HepG2 (cell line): ENCODE measurements around the gene HNRNPA1. TPM values are rescaled to one million over a fixed set of nuclear protein-coding genes. Genes with fewer than 3 reads are reported as not detected.
A peak's percentile ranks its signal among the peaks of the same experiment; 100 is the strongest.

Experiments
- BHLHE40 ChIP-seq: IDR thresholded peaks from 2 replicates; pipeline ENCODE4 v1.6.1; 2011; ENCODE audit warnings: low read length, improper control_type of control experiment
- DNMT3B ChIP-seq: conservative IDR thresholded peaks from 2 replicates; pipeline ENCODE4 v1.6.1; 2016; ENCODE audit warnings: missing biosample characterization, control low read depth
- GATA4 ChIP-seq: sonication (generic); IDR thresholded peaks from 2 replicates; pipeline ENCODE4 v1.6.1; 2016; ENCODE audit warnings: antibody characterized with exemption, low read depth, borderline replicate concordance
- NR2F1 ChIP-seq, 2 experiments: fragments of 450-650 bp in 1 of 2; formaldehyde crosslinking in 1 of 2; IDR thresholded peaks; 2 replicates each; pipeline versions ENCODE4 v1.5.0 to v1.6.1; 2016 to 2020; ENCODE audit warnings: mild to moderate bottlenecking in 1 of 2, missing compliant biosample characterization in 1 of 2, missing genetic modification reagents in 1 of 2, moderate library complexity in 1 of 2
- POLR2AphosphoS5 ChIP-seq: IDR thresholded peaks from 2 replicates; pipeline ENCODE4 v1.6.1; 2012; ENCODE audit warnings: low read depth, low read length
- RBFOX2 ChIP-seq: fragments of 200-400 bp; formaldehyde crosslinking; IDR thresholded peaks from 2 replicates; pipeline ENCODE4 v1.6.1; 2017; ENCODE audit warnings: low read depth, mild to moderate bottlenecking, low read length
- RXRB ChIP-seq: IDR thresholded peaks from 2 replicates; pipeline ENCODE4 v1.6.1; 2016; ENCODE audit warnings: borderline replicate concordance, missing genetic modification reagents, missing compliant biosample characterization
- SP1 ChIP-seq, 2 experiments: fragments of 450-650 bp in 1 of 2; sonication (generic) in 1 of 2; formaldehyde crosslinking in 1 of 2; IDR thresholded peaks; 2 replicates each; pipeline versions ENCODE4 v1.4.0 to v1.6.1; 2016 to 2020; ENCODE audit warnings: missing genetic modification reagents in 1 of 2
- TOPORS ChIP-seq: sonication (generic); formaldehyde crosslinking; IDR thresholded peaks from 2 replicates; pipeline ENCODE4 v1.8.0; 2023; ENCODE audit warnings: mild to moderate bottlenecking, missing genetic modification reagents
- ZNF101 ChIP-seq: sonication (generic); formaldehyde crosslinking; IDR thresholded peaks from 2 replicates; pipeline ENCODE4 v1.4.0; 2020; ENCODE audit warnings: mild to moderate bottlenecking, low read depth, missing genetic modification reagents, borderline replicate concordance
- ZNF121 ChIP-seq: sonication (generic); formaldehyde crosslinking; IDR thresholded peaks from 2 replicates; pipeline ENCODE4 v1.5.0; 2020; ENCODE audit warnings: mild to moderate bottlenecking, missing genetic modification reagents
- ZNF225 ChIP-seq: sonication (generic); formaldehyde crosslinking; IDR thresholded peaks from 2 replicates; pipeline ENCODE4 v1.4.0; 2020; ENCODE audit warnings: mild to moderate bottlenecking, missing genetic modification reagents
- ZNF251 ChIP-seq: sonication (generic); formaldehyde crosslinking; IDR thresholded peaks from 2 replicates; pipeline ENCODE4 v1.9.0; 2021; ENCODE audit warnings: mild to moderate bottlenecking, missing genetic modification reagents
- ZNF296 ChIP-seq: sonication (generic); formaldehyde crosslinking; conservative IDR thresholded peaks from 2 replicates; pipeline ENCODE4 v1.5.0; 2020; ENCODE audit warnings: mild to moderate bottlenecking, missing genetic modification reagents
- ZNF331 ChIP-seq: sonication (generic); formaldehyde crosslinking; IDR thresholded peaks from 2 replicates; pipeline ENCODE4 v1.4.0; 2020; ENCODE audit warnings: missing genetic modification reagents
- ZNF484 ChIP-seq: sonication (generic); formaldehyde crosslinking; IDR thresholded peaks from 2 replicates; pipeline ENCODE4 v1.5.1; 2020; ENCODE audit warnings: mild to moderate bottlenecking, low read depth, missing genetic modification reagents, borderline replicate concordance
- ZNF496 ChIP-seq: sonication (generic); formaldehyde crosslinking; IDR thresholded peaks from 2 replicates; pipeline ENCODE4 v1.8.1; 2023; ENCODE audit warnings: mild to moderate bottlenecking, moderate library complexity, missing genetic modification reagents; ENCODE audit not compliant: insufficient replicate concordance
- ZNF652 ChIP-seq: IDR thresholded peaks from 2 replicates; pipeline ENCODE4 v1.6.1; 2016; ENCODE audit warnings: low read depth, borderline replicate concordance
- ZNF7 ChIP-seq: IDR thresholded peaks from 2 replicates; pipeline ENCODE4 v1.6.1; 2016; ENCODE audit warnings: missing biosample characterization, missing genetic modification reagents
- polyA plus RNA-seq, 8 experiments: library from polyadenylated mRNA; depleted of rRNA in 3 of 8; stranded (reverse) in 7 of 8; unstranded in 1 of 8; fragments of >200 nt; fragmentation: Illumina TruSeq in 4 of 8; extraction: Trizol in 4 of 8; gene quantifications; 2 replicates each; pipeline versions ENCODE4 v1.2.1 to v1.2.3, GENCODE V29; 2011 to 2016; ENCODE audit warnings: low read depth in 4 of 8, missing spikeins in 1 of 8, mixed read lengths in 1 of 8; ENCODE audit not compliant: insufficient read depth in 1 of 8
- total RNA-seq, 5 experiments: library from RNA; depleted of rRNA; stranded (reverse); fragments of >200 nt; fragmentation: Illumina TruSeq; extraction: Trizol; gene quantifications; 2 replicates each; pipeline ENCODE4 v1.2.3, GENCODE V29; 2016; ENCODE audit warnings: low read depth in 1 of 5
- TF ChIP-seq, protein P1 (sequence below): sonication (generic); formaldehyde crosslinking; IDR thresholded peaks from 2 replicates; pipeline ENCODE4 v1.4.0; 2020; ENCODE audit warnings: missing genetic modification reagents
- TF ChIP-seq, protein P2 (sequence below): sonication (generic); formaldehyde crosslinking; IDR thresholded peaks from 2 replicates; pipeline ENCODE4 v1.5.0; 2020; ENCODE audit warnings: mild to moderate bottlenecking, missing genetic modification reagents
- TF ChIP-seq, protein P3 (sequence below): sonication (generic); formaldehyde crosslinking; IDR thresholded peaks from 2 replicates; pipeline ENCODE4 v1.4.0; 2020; ENCODE audit warnings: missing genetic modification reagents, mild to moderate bottlenecking, borderline replicate concordance
- TF ChIP-seq, protein P4 (sequence below): sonication (generic); formaldehyde crosslinking; IDR thresholded peaks from 2 replicates; pipeline ENCODE4 v1.8.1; 2023; ENCODE audit warnings: mild to moderate bottlenecking, inconsistent platforms, moderate library complexity, missing genetic modification reagents, borderline replicate concordance

Gene HNRNPA1
- total and polyA plus RNA-seq, 2 of the 13 experiments (the other 11 are each of a cell fraction or from before 2014, with no cell fraction given): 535 to 1,820 TPM

DNA sequence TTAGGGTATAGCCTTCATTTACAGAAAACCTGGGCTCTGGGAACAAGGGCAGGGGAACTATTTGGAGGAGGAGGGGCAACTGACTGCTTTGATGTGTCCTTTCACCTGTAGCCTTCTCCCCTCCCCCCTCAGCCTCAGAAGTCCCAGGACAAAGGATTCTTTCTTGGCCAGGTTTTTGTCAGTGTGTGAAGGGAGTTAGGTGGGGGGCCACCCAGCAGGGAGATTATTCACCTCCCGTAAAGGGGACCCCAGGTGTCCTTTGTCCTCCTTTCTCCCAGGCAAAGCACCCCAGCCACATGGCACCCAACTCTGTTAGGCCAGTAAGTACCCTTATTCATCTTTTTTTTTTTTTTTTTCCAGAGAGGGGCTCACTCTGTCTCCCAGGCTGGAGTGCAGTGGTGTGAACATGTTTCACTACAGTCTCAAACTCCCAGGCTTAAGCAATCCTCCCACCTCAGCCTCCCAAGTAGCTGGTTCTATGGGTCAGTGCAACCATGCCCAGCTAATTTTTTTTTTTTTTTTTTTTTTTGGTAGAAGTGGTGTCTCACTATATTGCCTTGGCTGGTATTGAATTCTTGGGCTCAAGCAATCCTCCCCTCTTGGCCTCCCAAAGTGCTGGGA is 21.0 kb downstream of the HNRNPA1 start (continued):
- TF ChIP-seq BHLHE40: no peak
- TF ChIP-seq ZNF7 (CRISPR knock-in tag): no peak
- TF ChIP-seq ZNF331 (CRISPR knock-in tag): 0 out of 2 replicates have a peak, but pooled peaks have one; percentile 9
- TF ChIP-seq ZNF652: no peak
- no peak for TF ChIP-seq ZNF251 (CRISPR knock-in tag)
- TF ChIP-seq SP1 (IDR thresholded peaks at IDR 0.05): no peak
- no peak for TF ChIP-seq SP1 (CRISPR knock-in tag; IDR thresholded peaks at IDR 0.05)
- TF ChIP-seq DNMT3B (CRISPR knock-in tag): no peak
- no peak for TF ChIP-seq NR2F1 (CRISPR knock-in tag; IDR thresholded peaks at IDR 0.05)
- TF ChIP-seq TOPORS: 0 out of 2 replicates have a peak, but pooled peaks have one; percentile 3
- no peak for TF ChIP-seq ZNF496 (CRISPR knock-in tag)
- no peak for TF ChIP-seq GATA4
- TF ChIP-seq, protein P1, sequence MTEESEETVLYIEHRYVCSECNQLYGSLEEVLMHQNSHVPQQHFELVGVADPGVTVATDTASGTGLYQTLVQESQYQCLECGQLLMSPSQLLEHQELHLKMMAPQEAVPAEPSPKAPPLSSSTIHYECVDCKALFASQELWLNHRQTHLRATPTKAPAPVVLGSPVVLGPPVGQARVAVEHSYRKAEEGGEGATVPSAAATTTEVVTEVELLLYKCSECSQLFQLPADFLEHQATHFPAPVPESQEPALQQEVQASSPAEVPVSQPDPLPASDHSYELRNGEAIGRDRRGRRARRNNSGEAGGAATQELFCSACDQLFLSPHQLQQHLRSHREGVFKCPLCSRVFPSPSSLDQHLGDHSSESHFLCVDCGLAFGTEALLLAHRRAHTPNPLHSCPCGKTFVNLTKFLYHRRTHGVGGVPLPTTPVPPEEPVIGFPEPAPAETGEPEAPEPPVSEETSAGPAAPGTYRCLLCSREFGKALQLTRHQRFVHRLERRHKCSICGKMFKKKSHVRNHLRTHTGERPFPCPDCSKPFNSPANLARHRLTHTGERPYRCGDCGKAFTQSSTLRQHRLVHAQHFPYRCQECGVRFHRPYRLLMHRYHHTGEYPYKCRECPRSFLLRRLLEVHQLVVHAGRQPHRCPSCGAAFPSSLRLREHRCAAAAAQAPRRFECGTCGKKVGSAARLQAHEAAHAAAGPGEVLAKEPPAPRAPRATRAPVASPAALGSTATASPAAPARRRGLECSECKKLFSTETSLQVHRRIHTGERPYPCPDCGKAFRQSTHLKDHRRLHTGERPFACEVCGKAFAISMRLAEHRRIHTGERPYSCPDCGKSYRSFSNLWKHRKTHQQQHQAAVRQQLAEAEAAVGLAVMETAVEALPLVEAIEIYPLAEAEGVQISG (CRISPR knock-in tag): no peak
- TF ChIP-seq, protein P2, sequence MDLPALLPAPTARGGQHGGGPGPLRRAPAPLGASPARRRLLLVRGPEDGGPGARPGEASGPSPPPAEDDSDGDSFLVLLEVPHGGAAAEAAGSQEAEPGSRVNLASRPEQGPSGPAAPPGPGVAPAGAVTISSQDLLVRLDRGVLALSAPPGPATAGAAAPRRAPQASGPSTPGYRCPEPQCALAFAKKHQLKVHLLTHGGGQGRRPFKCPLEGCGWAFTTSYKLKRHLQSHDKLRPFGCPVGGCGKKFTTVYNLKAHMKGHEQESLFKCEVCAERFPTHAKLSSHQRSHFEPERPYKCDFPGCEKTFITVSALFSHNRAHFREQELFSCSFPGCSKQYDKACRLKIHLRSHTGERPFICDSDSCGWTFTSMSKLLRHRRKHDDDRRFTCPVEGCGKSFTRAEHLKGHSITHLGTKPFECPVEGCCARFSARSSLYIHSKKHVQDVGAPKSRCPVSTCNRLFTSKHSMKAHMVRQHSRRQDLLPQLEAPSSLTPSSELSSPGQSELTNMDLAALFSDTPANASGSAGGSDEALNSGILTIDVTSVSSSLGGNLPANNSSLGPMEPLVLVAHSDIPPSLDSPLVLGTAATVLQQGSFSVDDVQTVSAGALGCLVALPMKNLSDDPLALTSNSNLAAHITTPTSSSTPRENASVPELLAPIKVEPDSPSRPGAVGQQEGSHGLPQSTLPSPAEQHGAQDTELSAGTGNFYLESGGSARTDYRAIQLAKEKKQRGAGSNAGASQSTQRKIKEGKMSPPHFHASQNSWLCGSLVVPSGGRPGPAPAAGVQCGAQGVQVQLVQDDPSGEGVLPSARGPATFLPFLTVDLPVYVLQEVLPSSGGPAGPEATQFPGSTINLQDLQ (CRISPR knock-in tag): no peak
- no peak for TF ChIP-seq RXRB
- TF ChIP-seq ZNF225: no peak
- no peak for TF ChIP-seq ZNF101 (CRISPR knock-in tag)
- TF ChIP-seq, protein P3, sequence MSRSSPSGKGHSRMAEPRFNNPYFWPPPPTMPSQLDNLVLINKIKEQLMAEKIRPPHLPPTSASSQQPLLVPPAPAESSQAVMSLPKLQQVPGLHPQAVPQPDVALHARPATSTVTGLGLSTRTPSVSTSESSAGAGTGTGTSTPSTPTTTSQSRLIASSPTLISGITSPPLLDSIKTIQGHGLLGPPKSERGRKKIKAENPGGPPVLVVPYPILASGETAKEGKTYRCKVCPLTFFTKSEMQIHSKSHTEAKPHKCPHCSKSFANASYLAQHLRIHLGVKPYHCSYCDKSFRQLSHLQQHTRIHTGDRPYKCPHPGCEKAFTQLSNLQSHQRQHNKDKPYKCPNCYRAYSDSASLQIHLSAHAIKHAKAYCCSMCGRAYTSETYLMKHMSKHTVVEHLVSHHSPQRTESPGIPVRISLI (CRISPR knock-in tag): peak; percentile 55; the same call in 1 of the 2 replicates
- no peak for TF ChIP-seq RBFOX2
- TF ChIP-seq POLR2AphosphoS5: no peak
- no peak for TF ChIP-seq ZNF296 (CRISPR knock-in tag)
- no peak for TF ChIP-seq ZNF121
- no peak for TF ChIP-seq ZNF484 (CRISPR knock-in tag)
- TF ChIP-seq, protein P4, sequence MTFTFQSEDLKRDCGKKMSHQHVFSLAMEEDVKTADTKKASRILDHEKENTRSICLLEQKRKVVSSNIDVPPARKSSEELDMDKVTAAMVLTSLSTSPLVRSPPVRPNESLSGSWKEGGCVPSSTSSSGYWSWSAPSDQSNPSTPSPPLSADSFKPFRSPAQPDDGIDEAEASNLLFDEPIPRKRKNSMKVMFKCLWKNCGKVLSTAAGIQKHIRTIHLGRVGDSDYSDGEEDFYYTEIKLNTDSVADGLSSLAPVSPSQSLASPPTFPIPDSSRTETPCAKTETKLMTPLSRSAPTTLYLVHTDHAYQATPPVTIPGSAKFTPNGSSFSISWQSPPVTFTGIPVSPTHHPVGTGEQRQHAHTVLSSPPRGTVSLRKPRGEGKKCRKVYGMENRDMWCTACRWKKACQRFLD (CRISPR knock-in tag): no peak
